A673 (cell line): ENCODE measurements around the gene C1QB. TPM values are rescaled to one million over a fixed set of nuclear protein-coding genes. Genes with fewer than 3 reads are reported as not detected.
"Not testable (repeated sequence)": the region's sequence is repeated elsewhere in the genome, so short reads cannot be mapped to it uniquely, and the experiment has no call there.

Experiments
- BruUV-seq: library from RNA; stranded (reverse); fragments of 400-500 nt; replicated peaks from 2 replicates; lab custom pipeline; 2021; lab: Mats Ljungman, UMichigan
- CTCF ChIA-PET: fragments of 300-600 bp; sonication (Branson Sonifier 250); formaldehyde crosslinking; loops from one replicate; lab custom pipeline; 2022; ENCODE audit warnings: antibody characterized with exemption; lab: Charles Lee
- POLR2A ChIA-PET: fragments of 300-600 bp; sonication (Branson Sonifier 250); formaldehyde crosslinking; loops from one replicate; lab custom pipeline; 2022; ENCODE audit warnings: antibody characterized with exemption; ENCODE audit not compliant: low non-redundant PET; lab: Charles Lee
- DNase-seq: peaks from one replicate; pipeline ENCODE4 v3.0.0-alpha.2; 2015; ENCODE audit warnings: low spot score
- H3K27ac ChIP-seq: fragments of 200-600 bp; sonication (generic); 2 replicates; pipeline ENCODE4 v1.5.1; 2016; ENCODE audit warnings: mixed run types, low read depth, mild to moderate bottlenecking, mixed read lengths, antibody characterized with exemption, low read length; ENCODE audit not compliant: poor library complexity, severe bottlenecking
- H3K27me3 ChIP-seq: fragments of 200-600 bp; sonication (generic); replicated peaks from 2 replicates; pipeline ENCODE4 v1.6.1; 2017; ENCODE audit warnings: mixed run types, low read depth, mild to moderate bottlenecking, mixed read lengths, antibody characterized with exemption, low read length; ENCODE audit not compliant: insufficient read depth, poor library complexity
- H3K36me3 ChIP-seq: fragments of 200-600 bp; sonication (generic); 2 replicates; pipeline ENCODE4 v1.6.1; 2016; ENCODE audit warnings: mixed run types, mild to moderate bottlenecking, mixed read lengths, antibody characterized with exemption, low read length; ENCODE audit not compliant: insufficient read depth, poor library complexity, severe bottlenecking
- H3K4me1 ChIP-seq: fragments of 200-600 bp; sonication (generic); 2 replicates; pipeline ENCODE4 v1.6.1; 2017; ENCODE audit warnings: mixed run types, mild to moderate bottlenecking, mixed read lengths, antibody characterized with exemption, low read length; ENCODE audit not compliant: insufficient read depth, poor library complexity, severe bottlenecking
- H3K4me3 ChIP-seq: fragments of 200-600 bp; sonication (generic); 2 replicates; pipeline ENCODE4 v1.5.1; 2016; ENCODE audit warnings: low read depth, mixed run types, mild to moderate bottlenecking, mixed read lengths, low read length; ENCODE audit not compliant: poor library complexity, severe bottlenecking
- H3K9me3 ChIP-seq: fragments of 200-600 bp; sonication (generic); 2 replicates; pipeline ENCODE4 v1.6.1; 2016; ENCODE audit warnings: mixed run types, low read depth, mild to moderate bottlenecking, mixed read lengths, antibody characterized with exemption, low read length; ENCODE audit not compliant: poor library complexity, severe bottlenecking
- EZH2 ChIP-seq: fragments of 200-600 bp; sonication (generic); IDR thresholded peaks from 2 replicates; pipeline ENCODE4 v1.6.1; 2017; ENCODE audit warnings: borderline replicate concordance, low read depth, mild to moderate bottlenecking, mixed read lengths, antibody characterized with exemption, low read length; ENCODE audit not compliant: poor library complexity, severe bottlenecking
- intact Hi-C: fragments of 100-400 bp; cut with micrococcal nuclease; formaldehyde crosslinking; loops from one replicate; pipeline ENCODE4 v1.10.0; 2022; ENCODE audit not compliant: unreplicated experiment
- total RNA-seq: library from RNA; stranded (reverse); gene quantifications from 2 replicates; pipeline ENCODE4 v1.2.3, GENCODE V29; 2021
- TF ChIP-seq, protein P1 (sequence below): fragments of 300-800, 200-600 bp; sonication (generic); conservative IDR thresholded peaks from 2 replicates; pipeline ENCODE4 v1.5.1; 2017; ENCODE audit warnings: low read depth, mild to moderate bottlenecking, antibody characterized with exemption, low read length, moderate library complexity, mixed read lengths

C1QB gene
- total RNA-seq, 1 experiment from 2014 or later: not detected

DNA sequence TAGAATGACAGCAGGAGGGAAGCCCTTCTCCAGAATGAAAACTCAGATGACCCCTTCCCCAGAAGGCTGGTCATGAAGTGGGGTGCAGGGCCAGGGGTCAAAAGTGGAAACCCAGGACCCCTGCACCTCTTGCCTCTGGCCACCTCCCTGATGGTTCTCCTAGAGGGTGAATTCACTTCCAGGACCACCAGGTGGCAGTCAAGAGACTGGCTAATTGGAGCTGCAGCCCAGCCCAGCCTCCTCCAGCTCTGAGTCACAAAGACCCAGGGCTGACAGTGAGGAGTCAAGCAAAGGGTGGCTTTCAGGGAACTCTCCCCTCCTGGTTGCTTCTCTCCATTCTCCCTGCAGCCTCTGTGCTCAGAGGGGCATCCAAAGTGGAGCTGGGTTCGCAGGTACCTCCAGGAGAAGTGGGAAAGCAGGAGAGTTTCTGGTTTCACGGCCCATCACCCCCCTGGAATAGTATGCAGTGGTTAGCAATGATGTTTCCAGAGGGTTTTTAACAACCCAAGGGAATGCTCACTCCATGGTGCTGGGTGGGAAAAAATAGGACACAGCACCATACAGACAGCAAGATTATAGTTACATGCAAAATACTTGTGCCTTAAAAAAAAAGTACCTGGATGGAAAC is 51.5 kb downstream of the C1QB start:
- BruUV-seq: no TSS peak
- Histone ChIP-seq H3K36me3 (no peaks in the 10 kb centered on the region), H3K27me3 (no peaks in the 10 kb centered on the region), H3K9me3 (no peaks in the 10 kb centered on the region), H3K27ac (no peak overlapping the region), H3K4me1 (peaks cover 7% of the 10 kb centered on the region), H3K4me3 (no peak overlapping the region)
- POLR2A ChIA-PET: no interaction called here
- intact Hi-C loops: loop anchor here (1.0 to 10.0 kb wide), 3 partner anchors 160 to 260 kb away; no protein-coding TSS in a partner anchor
- CTCF ChIA-PET: interaction anchor here (0.6 to 1.6 kb wide), 9 partner anchors 8 to 226 kb away, joined by 3 to 9 read pairs (median 4); no protein-coding TSS in a partner anchor
- peak; percentile 85 for DNase-seq
- TF ChIP-seq, protein P1, sequence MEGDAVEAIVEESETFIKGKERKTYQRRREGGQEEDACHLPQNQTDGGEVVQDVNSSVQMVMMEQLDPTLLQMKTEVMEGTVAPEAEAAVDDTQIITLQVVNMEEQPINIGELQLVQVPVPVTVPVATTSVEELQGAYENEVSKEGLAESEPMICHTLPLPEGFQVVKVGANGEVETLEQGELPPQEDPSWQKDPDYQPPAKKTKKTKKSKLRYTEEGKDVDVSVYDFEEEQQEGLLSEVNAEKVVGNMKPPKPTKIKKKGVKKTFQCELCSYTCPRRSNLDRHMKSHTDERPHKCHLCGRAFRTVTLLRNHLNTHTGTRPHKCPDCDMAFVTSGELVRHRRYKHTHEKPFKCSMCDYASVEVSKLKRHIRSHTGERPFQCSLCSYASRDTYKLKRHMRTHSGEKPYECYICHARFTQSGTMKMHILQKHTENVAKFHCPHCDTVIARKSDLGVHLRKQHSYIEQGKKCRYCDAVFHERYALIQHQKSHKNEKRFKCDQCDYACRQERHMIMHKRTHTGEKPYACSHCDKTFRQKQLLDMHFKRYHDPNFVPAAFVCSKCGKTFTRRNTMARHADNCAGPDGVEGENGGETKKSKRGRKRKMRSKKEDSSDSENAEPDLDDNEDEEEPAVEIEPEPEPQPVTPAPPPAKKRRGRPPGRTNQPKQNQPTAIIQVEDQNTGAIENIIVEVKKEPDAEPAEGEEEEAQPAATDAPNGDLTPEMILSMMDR: peak; percentile 84
- no peak for TF ChIP-seq EZH2

DNA sequence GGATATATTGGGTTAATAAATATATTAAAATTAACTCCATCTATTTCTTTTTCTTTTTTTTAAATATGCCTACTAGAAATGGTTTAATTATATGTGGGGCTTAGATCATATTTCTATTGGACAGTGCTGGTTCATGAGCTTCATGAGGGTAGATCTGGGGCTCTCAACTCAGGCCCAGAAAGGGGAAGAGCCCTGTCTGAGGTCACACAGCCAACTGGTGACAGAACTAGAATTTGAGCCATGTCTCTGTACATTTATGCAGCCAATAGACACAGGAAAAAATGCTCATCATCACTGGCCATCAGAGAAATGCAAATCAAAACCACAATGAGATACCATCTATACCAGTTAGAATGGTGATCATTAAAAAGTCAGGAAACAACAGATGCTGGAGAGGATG is 52.5 kb downstream of the C1QB start:
- Histone ChIP-seq H3K27me3 (no peaks in the 10 kb centered on the region), H3K4me3 (no peak overlapping the region), H3K36me3 (no peaks in the 10 kb centered on the region), H3K4me1 (peaks cover 4% of the 10 kb centered on the region), H3K9me3 (no peaks in the 10 kb centered on the region), H3K27ac (no peak overlapping the region)
- no peak for DNase-seq
- CTCF ChIA-PET: no interaction called here
- POLR2A ChIA-PET: no interaction called here
- intact Hi-C loops: loop anchor here (10.0 kb wide), 1 partner anchor 159 kb away; no protein-coding TSS in a partner anchor
- no peak for TF ChIP-seq EZH2
- TF ChIP-seq, protein P1: no peak
- no TSS peak for BruUV-seq

DNA sequence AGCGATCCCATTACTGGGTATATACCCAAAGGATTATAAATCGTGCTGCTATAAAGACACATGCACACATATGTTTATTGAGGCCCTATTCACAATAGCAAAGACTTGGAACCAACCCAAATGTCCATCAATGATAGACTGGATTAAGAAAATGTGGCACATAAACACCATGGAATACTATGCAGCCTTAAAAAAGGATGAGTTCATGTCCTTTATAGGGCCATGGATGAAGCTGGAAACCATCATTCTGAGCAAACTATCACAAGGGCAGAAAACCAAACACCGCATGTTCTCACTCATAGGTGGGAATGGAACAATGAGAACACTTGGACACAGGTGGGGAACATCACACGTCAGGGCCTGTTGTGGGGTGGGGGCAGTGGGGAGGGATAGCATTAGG is 53.1 kb downstream of the C1QB start:
- POLR2A ChIA-PET, DNase-seq, H3K4me1 ChIP-seq, CTCF ChIA-PET, BruUV-seq, H3K9me3 ChIP-seq, H3K27me3 ChIP-seq, H3K36me3 ChIP-seq, H3K27ac ChIP-seq, H3K4me3 ChIP-seq: not testable (repeated sequence)
- intact Hi-C loops: loop anchor here (10.0 kb wide), 1 partner anchor 159 kb away; no protein-coding TSS in a partner anchor
